HuH-7 (cell line): ENCODE results near the gene NFE2L3.
"Not testable (repeated sequence)": the region's sequence is repeated elsewhere in the genome, so short reads cannot be mapped to it uniquely, and the experiment has no call there.

Experiments used
- DNase-seq: peaks from one replicate; pipeline ENCODE4 v3.0.0; 2011; ENCODE audit warnings: low spot score

The NFE2L3 gene

DNA sequence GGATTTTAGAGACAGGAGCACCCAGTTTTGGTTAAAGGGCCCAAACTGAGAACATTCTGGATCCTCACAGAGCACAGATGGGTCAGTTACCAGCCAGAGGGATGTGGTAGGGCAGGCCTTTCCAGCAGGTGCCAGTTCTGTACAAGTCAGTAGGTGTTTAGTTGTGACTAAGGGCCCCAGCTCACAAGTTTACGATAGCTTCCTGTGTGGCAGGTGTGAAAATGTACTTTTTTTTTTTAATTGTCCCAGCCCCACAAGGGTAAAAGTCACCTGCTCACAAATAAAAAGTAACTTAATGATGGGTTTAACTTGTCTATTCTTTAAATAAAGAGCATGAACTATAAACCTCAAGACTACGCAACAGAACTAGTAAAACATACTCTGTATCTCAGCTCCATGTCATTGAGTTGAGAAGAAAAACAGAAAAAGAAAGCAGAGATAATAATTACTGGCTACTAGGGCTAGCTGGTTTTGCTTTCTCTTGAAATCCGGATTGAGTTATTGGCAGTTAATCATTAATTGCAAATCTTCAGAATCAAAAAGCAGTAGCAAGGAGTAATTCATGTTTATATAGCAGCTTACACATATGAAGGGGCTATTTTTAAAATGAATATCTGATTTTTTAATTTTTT lies 15.4 kb downstream of the NFE2L3 start:
- no peak for DNase-seq

DNA sequence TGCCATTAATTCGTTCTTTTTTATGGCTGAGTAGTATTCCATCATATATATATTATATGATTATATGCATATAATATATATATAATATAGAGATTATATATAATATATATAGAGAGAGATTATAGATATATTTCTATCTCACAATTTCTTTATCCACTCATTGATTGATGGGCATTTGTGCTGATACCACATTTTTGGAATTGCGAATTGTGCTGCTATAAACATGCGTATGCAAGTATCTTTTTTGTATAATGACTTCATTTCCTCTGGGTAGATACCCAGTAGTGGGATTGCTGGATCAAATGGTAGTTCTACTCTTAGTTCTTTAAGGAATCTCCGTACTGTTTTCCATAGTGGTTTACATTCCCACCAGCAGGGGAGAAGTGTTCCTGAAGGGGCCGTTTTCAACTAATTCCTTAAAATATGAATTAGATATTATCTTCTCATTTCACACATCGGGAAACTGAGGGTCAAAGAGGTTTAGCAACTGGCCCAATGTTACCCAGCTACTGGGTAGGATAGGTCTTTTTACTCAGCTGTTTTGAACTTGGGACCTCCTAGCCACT lies 16.5 kb downstream of the NFE2L3 start:
- no peak for DNase-seq

DNA sequence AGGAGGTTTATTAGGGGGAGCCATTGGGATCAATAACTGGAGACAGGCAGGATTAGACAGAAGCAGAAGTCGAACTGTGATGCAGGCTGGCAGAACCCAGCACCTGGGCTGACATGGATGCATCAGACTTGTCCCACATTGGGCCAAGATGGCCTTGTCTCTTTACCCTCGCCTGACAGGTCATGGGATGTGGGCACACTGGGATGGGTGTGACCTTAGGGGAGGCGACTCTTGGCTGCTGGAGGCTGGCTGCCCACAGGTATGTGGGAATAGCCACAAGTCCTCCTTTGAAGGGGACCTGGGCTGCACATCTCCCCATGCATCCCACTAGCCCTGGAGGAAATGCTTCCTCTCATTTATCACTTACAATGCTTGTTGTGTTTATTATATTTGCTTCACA lies 17.3 kb downstream of the NFE2L3 start:
- no peak for DNase-seq

DNA sequence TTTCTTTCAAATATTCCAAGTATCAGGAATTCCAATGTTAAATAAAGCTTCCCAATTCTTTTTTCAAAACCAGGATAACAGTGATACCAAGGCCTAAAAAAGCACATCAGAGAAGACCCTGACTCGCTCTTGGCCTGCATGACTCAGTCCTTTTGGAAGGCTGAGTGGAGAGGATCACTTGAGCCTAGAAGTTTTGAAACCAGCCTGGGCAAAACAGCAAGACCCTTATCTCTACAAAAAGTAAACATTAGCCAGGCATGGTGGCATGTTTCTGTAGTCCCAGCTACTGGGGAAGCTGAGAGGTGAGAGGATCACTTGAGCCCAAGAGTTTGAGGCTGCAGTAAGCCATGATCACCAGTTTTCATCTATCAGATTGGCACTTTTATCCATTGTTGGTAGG lies 18.7 kb downstream of the NFE2L3 start:
- no peak for DNase-seq

DNA sequence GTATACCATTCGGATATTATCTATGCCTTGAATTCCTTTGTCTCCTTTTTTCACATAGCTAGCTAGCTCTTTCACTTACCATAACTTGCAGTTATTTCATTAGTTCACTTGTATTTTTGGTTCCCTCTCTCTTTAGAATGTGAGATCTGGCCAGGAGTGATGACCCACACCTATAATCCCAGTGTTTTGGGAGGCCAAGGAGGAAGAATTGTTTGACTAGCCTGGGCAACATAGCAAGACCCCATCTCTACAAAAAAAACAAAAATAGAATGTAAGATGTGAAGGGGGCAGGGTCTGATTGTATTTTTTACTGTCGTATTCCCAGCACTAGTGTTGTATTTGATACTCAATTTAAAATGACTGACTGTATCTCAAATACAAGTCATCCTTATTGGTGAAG lies 19.6 kb downstream of the NFE2L3 start:
- no peak for DNase-seq

DNA sequence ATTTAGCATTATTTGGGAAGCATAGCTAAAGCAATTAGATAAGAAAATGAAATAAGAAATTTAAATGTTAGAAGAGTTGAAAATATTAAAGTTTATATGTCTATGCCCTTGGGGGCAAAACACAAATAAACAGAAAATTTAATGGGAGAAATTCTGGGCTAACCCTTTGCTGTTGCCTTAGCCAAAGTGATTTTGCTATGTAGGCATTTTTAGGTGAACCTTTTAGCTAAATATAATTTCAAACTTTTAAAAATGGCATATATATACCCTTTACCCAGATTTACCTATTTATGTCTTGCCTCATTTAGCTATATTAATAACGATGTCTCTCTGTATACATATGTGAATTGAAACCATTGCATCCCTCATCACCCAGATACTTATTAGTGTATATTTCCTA lies 20.1 kb downstream of the NFE2L3 start:
- DNase-seq: no peak

DNA sequence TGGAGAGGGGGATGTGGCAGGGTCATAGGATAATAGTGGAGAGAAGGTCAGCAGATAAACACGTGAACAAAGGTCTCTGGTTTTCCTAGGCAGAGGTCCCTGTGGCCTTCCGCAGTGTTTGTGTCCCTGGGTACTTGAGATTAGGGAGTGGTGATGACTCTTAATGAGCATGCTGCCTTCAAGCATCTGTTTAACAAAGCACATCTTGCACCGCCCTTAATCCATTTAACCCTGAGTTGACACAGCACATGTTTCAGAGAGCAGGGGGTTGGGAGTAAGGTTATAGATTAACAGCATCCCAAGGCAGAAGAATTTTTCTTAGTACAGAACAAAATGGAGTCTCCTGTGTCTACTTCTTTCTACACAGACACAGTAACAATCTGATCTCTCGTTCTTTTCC lies 23.9 kb downstream of the NFE2L3 start:
- DNase-seq: not testable (repeated sequence)

DNA sequence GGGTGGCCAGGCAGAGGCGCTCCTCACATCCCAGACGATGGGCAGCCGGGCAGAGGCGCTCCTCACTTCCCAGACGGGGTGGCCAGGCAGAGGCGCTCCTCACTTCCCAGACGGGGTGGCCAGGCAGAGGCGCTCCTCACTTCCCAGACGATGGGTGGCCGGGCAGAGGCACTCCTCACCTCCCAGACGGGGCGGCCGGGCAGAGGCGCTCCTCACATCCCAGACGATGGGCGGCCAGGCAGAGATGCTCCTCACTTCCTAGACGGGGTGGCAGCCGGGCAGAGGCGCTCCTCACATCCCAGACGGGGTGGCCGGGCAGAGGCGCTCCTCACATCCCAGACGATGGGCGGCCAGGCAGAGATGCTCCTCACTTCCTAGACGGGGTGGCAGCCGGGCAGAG lies 24.7 kb downstream of the NFE2L3 start:
- not testable (repeated sequence) for DNase-seq

DNA sequence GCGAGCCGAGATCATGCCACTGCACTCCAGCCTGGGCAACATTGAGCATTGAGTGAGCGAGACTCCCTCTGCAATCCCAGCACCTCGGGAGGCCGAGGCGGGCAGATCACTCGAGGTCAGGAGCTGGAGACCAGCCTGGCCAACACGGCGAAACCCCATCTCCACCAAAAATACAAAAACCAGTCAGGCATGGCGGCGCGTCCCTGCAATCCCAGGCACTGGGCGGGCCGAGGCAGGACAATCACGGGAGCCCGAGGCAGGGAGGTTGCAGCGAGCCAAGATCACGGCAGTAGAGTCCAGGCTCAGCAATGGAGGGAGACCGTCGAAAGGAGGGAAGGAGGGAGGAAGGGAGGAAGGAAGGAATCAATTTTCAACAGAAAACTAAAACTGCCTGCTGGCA lies 25.3 kb downstream of the NFE2L3 start:
- not testable (repeated sequence) for DNase-seq

DNA sequence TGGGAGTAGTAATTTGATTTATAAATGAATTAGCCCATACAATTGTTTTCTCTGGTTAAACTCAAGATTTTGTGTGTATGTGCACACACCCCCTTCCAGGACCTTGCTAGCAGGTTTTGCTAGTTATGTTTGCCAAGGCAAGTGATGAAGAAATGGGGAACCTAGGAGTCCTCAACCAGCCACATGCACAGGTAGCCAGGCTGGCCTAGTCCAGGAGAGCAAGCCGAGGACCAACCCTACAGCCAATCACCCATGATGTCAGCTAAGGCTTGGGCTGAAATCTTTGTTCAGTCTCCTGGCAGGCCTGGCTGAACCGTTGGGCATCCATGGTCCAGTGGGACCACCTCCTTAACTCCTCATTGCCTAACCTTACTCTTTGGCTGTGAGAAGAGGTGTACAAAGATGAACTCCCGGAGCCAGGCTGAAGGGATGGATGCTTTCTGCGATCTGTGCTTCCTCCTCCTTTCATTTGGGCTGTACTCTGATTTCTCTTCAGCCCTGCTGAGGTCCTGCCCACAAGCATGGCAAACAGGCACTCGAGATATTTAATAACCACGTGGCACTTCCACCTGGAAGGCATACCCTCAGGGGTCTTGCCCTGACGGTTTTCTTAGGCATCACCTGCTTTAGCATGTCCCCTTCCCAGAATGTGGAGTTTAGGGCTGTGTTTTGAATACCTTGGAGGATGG lies 26.4 kb downstream of the NFE2L3 start:
- no peak for DNase-seq

DNA sequence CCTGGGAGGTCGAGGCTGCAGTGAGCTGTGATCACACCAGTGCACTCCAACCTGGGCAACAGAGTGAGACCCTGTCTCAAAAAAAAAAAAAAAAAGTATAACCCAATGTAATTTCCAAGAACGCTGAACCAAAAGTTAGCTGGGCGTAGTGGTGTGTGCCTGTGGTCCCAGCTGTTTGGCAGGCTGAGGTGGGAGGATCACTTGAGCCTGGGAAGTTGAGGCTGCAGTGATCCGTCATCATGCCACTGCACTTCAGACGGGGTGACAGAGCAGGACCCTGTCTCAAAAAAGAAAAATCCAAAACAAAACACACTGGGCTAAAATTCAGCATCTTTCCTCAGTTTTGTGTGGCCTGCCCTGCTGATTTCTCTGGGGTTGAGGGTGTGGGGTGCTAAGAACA lies 27.4 kb downstream of the NFE2L3 start:
- no peak for DNase-seq

DNA sequence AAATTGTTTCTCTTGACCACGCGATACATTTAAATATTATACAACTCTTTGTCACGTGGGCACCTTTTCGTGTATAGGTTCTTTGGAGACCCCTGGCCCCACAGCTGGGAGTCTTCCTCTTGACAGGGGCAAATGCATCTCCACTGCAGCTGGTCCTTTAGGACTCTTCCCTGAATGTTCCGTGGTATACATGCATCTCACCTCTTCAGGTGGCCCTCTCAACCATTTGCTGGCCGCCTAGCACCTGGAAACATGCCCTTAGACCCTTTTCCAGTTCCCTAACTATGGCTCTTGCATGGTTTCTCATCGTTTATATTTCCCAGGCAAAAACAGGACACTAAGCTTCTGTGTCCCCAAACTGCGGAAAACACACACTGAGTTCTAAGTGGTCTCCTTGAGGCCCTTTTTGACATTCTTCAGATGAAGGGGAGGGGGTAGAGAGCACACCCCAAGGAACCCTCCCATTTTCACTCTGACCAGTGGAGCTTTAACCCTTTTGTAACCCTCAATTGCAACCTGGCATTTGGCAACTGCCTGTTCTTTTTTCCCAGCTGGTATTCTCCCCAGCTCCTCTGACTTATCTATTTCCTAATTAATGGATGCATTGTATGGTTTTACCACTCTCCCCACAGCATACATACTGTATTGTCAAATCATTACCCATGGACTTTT lies 28.0 kb downstream of the NFE2L3 start:
- DNase-seq: no peak

DNA sequence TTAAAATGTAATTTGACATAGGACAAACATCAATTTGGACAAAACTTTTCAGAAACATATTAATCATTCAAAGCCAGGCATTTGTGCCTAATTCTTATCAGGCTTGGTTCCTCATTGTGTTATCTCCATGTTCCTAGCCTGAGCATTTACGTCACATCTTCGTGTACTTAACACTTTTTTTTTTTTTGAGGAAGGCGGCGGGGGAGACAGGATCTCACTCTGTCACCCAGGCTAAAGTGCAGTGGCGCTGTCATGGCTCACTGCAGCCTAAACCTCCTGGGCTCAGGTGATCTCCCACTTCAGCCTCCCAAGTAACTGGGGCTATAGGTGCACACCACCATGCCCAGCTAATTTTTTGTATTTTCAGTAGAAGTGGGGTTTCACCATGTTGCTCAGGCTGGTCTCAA lies 28.8 kb downstream of the NFE2L3 start:
- DNase-seq: no peak

DNA sequence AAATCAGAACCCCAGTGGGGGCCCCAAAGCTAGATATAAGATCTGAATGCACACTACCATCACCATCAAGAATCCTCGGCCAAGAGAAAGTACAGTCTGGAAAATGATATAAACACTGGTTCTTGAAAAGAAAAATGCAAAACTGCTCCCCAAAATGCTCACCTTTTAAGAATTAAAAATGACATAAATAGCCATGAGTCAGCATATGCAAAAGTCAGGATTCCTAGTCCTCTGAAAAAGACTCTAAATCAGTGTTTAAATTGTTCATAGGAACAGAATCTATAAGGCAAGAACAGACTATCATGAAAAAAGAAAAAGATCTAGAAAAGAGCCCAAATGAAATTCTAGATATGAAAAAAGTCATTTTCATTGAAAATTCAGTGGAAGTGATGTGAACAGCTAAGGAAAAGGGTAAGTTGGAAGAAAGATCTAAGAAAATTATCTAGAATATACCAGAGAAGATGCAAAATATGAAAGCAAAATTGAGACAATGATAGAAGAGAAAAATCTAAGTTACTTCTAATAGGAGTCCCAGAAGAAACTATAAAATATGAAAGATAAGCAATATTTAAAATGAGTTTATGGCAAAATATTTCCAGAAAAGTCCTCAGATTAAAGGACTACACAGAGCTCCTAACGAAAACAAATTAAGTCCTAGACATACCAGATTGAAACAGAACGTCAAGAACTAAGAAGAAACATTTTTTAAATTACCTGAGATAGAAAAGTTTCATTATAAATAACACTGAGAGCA lies 29.7 kb downstream of the NFE2L3 start:
- DNase-seq: no peak

DNA sequence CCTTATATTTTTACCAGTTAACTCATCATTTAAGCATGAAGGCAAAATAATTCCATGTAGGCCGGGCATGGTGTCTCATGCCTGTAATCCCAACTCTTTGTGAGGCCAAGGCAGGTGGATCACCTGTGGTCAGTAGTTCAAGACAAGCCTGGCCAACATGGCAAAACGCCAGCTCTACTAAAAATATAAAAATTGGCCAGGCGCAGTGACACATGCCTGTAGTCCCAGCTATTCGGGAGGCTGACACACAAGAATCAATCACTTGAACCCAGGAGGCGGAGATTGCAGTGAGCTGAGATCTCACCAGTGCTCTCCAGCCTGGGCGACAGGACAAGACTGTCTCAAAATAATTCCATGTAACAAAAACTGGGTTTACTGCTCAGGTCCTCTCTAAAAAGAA lies 30.3 kb downstream of the NFE2L3 start:
- DNase-seq: no peak

DNA sequence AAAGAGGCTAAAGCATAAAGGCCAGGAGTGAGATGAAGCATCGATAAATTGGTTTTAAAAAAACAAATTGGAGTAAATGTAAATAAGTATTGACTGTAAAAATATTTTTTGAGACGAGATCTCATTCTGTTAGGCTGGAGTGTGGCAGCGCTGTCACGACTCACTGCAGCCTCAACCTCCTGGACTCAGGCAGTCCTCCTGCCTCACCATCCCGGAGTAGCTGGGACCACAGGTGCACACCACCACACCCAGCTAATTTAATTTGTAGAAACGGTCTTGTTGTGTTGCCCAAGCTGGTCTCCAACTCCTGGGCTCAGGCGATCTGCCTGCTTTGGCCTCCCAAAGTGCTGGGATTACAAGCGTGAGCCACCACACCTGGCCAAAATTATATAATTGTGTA lies 30.7 kb downstream of the NFE2L3 start:
- no peak for DNase-seq

DNA sequence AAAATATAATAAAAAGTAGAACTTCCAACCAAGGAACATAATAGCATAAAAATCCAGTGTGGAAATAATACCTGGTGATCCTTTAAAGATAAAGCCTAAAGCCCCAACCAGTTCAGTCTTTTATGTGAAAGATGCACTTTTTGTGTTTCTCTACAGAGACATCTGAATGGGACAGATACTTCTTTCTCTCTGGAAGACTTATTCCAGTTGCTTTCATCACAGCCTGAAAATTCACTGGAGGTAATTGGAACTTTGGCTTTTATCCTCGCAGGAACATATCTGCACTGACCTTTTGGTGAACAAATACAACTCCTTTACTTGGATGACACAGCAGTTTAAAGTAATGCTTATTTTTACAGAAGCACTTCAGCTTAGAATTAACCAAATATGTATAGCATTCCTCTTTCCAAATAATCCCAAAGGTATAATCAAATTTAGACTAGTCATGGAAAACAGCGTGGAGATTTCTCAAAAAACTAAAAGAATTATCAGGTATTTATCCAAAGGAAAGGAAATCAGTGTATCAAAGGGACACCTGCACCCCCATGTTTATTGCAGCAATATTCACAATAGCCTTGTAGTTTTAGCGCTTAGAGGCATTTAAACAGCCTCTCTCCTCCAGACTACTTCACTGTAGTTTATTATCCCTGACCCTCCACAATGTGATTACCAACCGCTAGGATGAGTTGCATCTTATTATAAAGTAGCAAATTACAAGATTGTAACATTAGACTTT lies 31.7 kb downstream of the NFE2L3 start:
- no peak for DNase-seq

DNA sequence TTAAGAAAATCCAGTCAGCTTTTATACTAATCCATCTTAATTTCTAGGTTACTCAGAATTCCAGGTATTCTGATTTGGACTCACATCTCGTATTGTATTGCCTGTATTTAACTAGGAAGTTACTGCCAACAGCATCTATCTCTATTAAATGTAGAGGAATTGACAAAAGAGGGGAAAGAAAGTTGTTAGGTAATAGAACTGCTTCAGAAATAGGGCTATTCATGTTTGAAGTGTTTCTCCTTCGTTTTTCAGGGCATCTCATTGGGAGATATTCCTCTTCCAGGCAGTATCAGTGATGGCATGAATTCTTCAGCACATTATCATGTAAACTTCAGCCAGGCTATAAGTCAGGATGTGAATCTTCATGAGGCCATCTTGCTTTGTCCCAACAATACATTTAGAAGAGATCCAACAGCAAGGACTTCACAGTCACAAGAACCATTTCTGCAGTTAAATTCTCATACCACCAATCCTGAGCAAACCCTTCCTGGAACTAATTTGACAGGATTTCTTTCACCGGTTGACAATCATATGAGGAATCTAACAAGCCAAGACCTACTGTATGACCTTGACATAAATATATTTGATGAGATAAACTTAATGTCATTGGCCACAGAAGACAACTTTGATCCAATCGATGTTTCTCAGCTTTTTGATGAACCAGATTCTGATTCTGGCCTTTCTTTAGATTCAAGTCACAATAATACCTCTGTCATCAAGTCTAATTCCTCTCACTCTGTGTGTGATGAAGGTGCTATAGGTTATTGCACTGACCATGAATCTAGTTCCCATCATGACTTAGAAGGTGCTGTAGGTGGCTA lies 32.5 kb downstream of the NFE2L3 start:
- DNase-seq: not testable (repeated sequence)

DNA sequence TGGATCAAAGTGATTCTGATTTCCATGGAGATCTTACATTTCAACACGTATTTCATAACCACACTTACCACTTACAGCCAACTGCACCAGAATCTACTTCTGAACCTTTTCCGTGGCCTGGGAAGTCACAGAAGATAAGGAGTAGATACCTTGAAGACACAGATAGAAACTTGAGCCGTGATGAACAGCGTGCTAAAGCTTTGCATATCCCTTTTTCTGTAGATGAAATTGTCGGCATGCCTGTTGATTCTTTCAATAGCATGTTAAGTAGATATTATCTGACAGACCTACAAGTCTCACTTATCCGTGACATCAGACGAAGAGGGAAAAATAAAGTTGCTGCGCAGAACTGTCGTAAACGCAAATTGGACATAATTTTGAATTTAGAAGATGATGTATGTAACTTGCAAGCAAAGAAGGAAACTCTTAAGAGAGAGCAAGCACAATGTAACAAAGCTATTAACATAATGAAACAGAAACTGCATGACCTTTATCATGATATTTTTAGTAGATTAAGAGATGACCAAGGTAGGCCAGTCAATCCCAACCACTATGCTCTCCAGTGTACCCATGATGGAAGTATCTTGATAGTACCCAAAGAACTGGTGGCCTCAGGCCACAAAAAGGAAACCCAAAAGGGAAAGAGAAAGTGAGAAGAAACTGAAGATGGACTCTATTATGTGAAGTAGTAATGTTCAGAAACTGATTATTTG lies 33.3 kb downstream of the NFE2L3 start:
- no peak for DNase-seq

DNA sequence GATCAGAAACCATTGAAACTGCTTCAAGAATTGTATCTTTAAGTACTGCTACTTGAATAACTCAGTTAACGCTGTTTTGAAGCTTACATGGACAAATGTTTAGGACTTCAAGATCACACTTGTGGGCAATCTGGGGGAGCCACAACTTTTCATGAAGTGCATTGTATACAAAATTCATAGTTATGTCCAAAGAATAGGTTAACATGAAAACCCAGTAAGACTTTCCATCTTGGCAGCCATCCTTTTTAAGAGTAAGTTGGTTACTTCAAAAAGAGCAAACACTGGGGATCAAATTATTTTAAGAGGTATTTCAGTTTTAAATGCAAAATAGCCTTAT lies 33.8 kb downstream of the NFE2L3 start:
- DNase-seq: no peak
